Spleen (tissue), 7 donors: ENCODE measurements around the gene NOL9.

Source experiments
- CTCF ChIP-seq, 11 experiments: fragments of 200-600 bp in 7 of 11; fragments of 450-650 bp in 4 of 11; sonication (generic) in 4 of 11; IDR thresholded peaks in 8 of 11; conservative IDR thresholded peaks in 3 of 11; 1 replicate in 7 of 11; 2 replicates in 4 of 11; pipeline versions ENCODE4 v1.4.0 to v1.8.0; 2016 to 2021; ENCODE audit warnings: antibody characterized with exemption in 11 of 11, inconsistent platforms in 4 of 11, mild to moderate bottlenecking in 1 of 11
- POLR2AphosphoS5 ChIP-seq, 3 donors: sonication (generic); formaldehyde crosslinking; IDR thresholded peaks; one replicate each; pipeline ENCODE4 v1.5.1; 2017; ENCODE audit warnings: antibody characterized with exemption in 3 of 3
- donor health status: DM: no; HTN: no; CAD: no; lungs with moderate emphysema.
- donor health status: DM: no; HTN: no; CAD: no.
- donor health status: DM: no; HTN: no; CAD: no.

GRCh38 chr1:6577831-6578525, 23.7 kb upstream of the NOL9 start:
- TF ChIP-seq CTCF (IDR thresholded peaks at IDR 0.05 in 8 of 11, conservative IDR thresholded peaks at IDR 0.05 in 3 of 11) (no peak), POLR2AphosphoS5 (IDR thresholded peaks at IDR 0.05) (no peak)
